Neural cell (in vitro differentiated cells): Measurements from ENCODE around the gene TSGA10IP. TPM values are rescaled to one million over a fixed set of nuclear protein-coding genes. Genes with fewer than 3 reads are reported as not detected.

Experiments
- H2AFZ ChIP-seq: fragments of 200-600, 300-800 bp; sonication (generic), shearing (Covaris generic); 2 replicates; pipeline ENCODE4 v1.6.0; 2014; ENCODE audit warnings: low read depth, mild to moderate bottlenecking, antibody characterized with exemption, low read length, moderate library complexity
- H3F3A ChIP-seq: fragments of 200-600 bp; shearing (Covaris generic); 2 replicates; pipeline ENCODE4 v1.6.1; 2016; ENCODE audit warnings: mild to moderate bottlenecking, moderate library complexity, mixed read lengths, antibody characterized with exemption, low read length; ENCODE audit not compliant: insufficient read depth, poor library complexity, severe bottlenecking
- H3K27ac ChIP-seq: fragments of 200-600, 300-800 bp; sonication (generic), shearing (Covaris generic); 2 replicates; pipeline ENCODE4 v1.5.1; 2014; ENCODE audit warnings: mild to moderate bottlenecking, low read length, moderate library complexity
- H3K27me3 ChIP-seq: fragments of 300-800, 200-600 bp; sonication (generic), shearing (Covaris generic); 2 replicates; pipeline ENCODE4 v1.6.0; 2014; ENCODE audit warnings: mild to moderate bottlenecking, low read depth, low read length, moderate library complexity; ENCODE audit not compliant: insufficient read depth
- H3K36me3 ChIP-seq: fragments of 300-800, 200-600 bp; sonication (generic), shearing (Covaris generic); 2 replicates; pipeline ENCODE4 v1.5.1; 2014; ENCODE audit warnings: mild to moderate bottlenecking, antibody characterized with exemption, low read length, moderate library complexity; ENCODE audit not compliant: insufficient read depth
- H3K4me2 ChIP-seq: fragments of 300-800, 200-600 bp; sonication (generic), shearing (Covaris generic); 2 replicates; pipeline ENCODE4 v1.6.0; 2014; ENCODE audit warnings: mild to moderate bottlenecking, low read length
- H3K4me3 ChIP-seq: fragments of 300-800, 200-600 bp; sonication (generic), shearing (Covaris generic); 2 replicates; pipeline ENCODE4 v1.5.1; 2014; ENCODE audit warnings: mild to moderate bottlenecking, low read length, moderate library complexity
- H3K79me2 ChIP-seq: fragments of 200-600 bp; shearing (Covaris generic); replicated peaks from 2 replicates; pipeline ENCODE4 v1.6.0; 2014; ENCODE audit warnings: mild to moderate bottlenecking, low read length, moderate library complexity; ENCODE audit not compliant: insufficient read depth
- H3K9ac ChIP-seq: fragments of 300-800, 200-600 bp; sonication (generic), shearing (Covaris generic); 2 replicates; pipeline ENCODE4 v1.6.1; 2016; ENCODE audit warnings: mild to moderate bottlenecking, low read length, mixed read lengths
- H3K9me2 ChIP-seq: fragments of 200-600 bp; shearing (Covaris generic); 2 replicates; pipeline ENCODE4 v1.6.1; 2016; ENCODE audit warnings: mild to moderate bottlenecking, low read length, mixed read lengths; ENCODE audit not compliant: insufficient read depth
- H3K9me3 ChIP-seq: fragments of 200-600, 300-800 bp; sonication (generic), shearing (Covaris generic); 2 replicates; pipeline ENCODE4 v1.6.1; 2016; ENCODE audit warnings: mild to moderate bottlenecking, mixed run types, low read length, moderate library complexity, mixed read lengths
- H4K20me1 ChIP-seq: fragments of 200-600 bp; shearing (Covaris generic); 2 replicates; pipeline ENCODE4 v1.6.1; 2016; ENCODE audit warnings: mild to moderate bottlenecking, mixed run types; ENCODE audit not compliant: insufficient read depth
- CTCF ChIP-seq: fragments of 450-650 bp; IDR thresholded peaks from 2 replicates; pipeline ENCODE4 v1.5.1; 2014; ENCODE audit warnings: antibody characterized with exemption, mild to moderate bottlenecking, moderate library complexity; ENCODE audit not compliant: poor library complexity, severe bottlenecking
- EP300 ChIP-seq: fragments of 450-650 bp; conservative IDR thresholded peaks from 2 replicates; pipeline ENCODE4 v1.6.1; 2014; ENCODE audit warnings: antibody characterized with exemption, mild to moderate bottlenecking, moderate library complexity; ENCODE audit not compliant: poor library complexity, severe bottlenecking
- EZH2 ChIP-seq: fragments of 200-600, 300-800 bp; shearing (Covaris generic), sonication (generic); IDR thresholded peaks from 2 replicates; pipeline ENCODE4 v1.6.1; 2014; ENCODE audit warnings: antibody characterized with exemption, low read length, borderline replicate concordance, mild to moderate bottlenecking; ENCODE audit not compliant: insufficient read depth, poor library complexity, severe bottlenecking
- MXI1 ChIP-seq: fragments of 450-650 bp; conservative IDR thresholded peaks from 2 replicates; pipeline ENCODE4 v1.6.1; 2014; ENCODE audit warnings: antibody characterized with exemption, mild to moderate bottlenecking; ENCODE audit not compliant: poor library complexity, severe bottlenecking
- POLR2AphosphoS5 ChIP-seq: IDR thresholded peaks from 2 replicates; pipeline ENCODE4 v1.6.1; 2012
- RAD21 ChIP-seq: fragments of 450-650 bp; conservative IDR thresholded peaks from 2 replicates; pipeline ENCODE4 v1.6.1; 2014; ENCODE audit warnings: antibody characterized with exemption, mild to moderate bottlenecking, moderate library complexity
- REST ChIP-seq: IDR thresholded peaks from 2 replicates; pipeline ENCODE4 v1.6.1; 2012; ENCODE audit warnings: borderline replicate concordance
- SMC3 ChIP-seq: fragments of 450-650 bp; conservative IDR thresholded peaks from 2 replicates; pipeline ENCODE4 v1.6.1; 2014; ENCODE audit warnings: antibody characterized with exemption, mild to moderate bottlenecking, moderate library complexity; ENCODE audit not compliant: poor library complexity
- TAF1 ChIP-seq: IDR thresholded peaks from 2 replicates; pipeline ENCODE4 v1.6.1; 2012; ENCODE audit warnings: low read depth
- polyA plus RNA-seq: library from polyadenylated mRNA; depleted of rRNA; stranded (reverse); fragments of >200 nt; gene quantifications from 2 replicates; pipeline ENCODE4 v1.2.3, GENCODE V29; 2014

Gene TSGA10IP
- polyA plus RNA-seq, 1 donor from 2014 or later, result 0.53 TPM

- no peaks in the 10 kb centered on the region for H3K79me2 ChIP-seq
- no peaks in the 10 kb centered on the region for H3K27me3 ChIP-seq
- H3K9me2 ChIP-seq, result no peaks in the 10 kb centered on the region
- H3F3A ChIP-seq, result no peaks in the 10 kb centered on the region
- no peaks in the 10 kb centered on the region for H4K20me1 ChIP-seq
- no peak overlapping the region for H3K27ac ChIP-seq
- no peaks in the 10 kb centered on the region for H3K36me3 ChIP-seq
- H3K4me2 ChIP-seq, result no peak overlapping the region
- no peak overlapping the region for H2AFZ ChIP-seq
- no peak overlapping the region for H3K9ac ChIP-seq
- H3K4me3 ChIP-seq, result no peak overlapping the region
- H3K9me3 ChIP-seq, result no peaks in the 10 kb centered on the region
- TF ChIP-seq SMC3, result no peak
- TF ChIP-seq EP300, result no peak
- no peak for TF ChIP-seq EZH2
- TF ChIP-seq CTCF, result no peak
- TF ChIP-seq TAF1, result no peak
- no peak for TF ChIP-seq MXI1
- no peak for TF ChIP-seq POLR2AphosphoS5
- no peak for TF ChIP-seq RAD21
- no peak for TF ChIP-seq REST
Measured at GRCh38 chr11:65937766-65938165, 7.5 kb upstream of the TSGA10IP start.

- Histone ChIP-seq H3K9me2 (no peaks in the 10 kb centered on the region), H3F3A (no peaks in the 10 kb centered on the region), H3K27ac (no peak overlapping the region), H3K9ac (no peak overlapping the region), H2AFZ (no peak overlapping the region), H3K4me3 (no peak overlapping the region), H3K36me3 (no peaks in the 10 kb centered on the region), H3K9me3 (no peaks in the 10 kb centered on the region), H3K27me3 (no peaks in the 10 kb centered on the region), H3K79me2 (no peaks in the 10 kb centered on the region), H4K20me1 (no peaks in the 10 kb centered on the region), H3K4me2 (no peak overlapping the region)
- TF ChIP-seq SMC3, result no peak
Measured at GRCh38 chr11:65941720-65942310, 3.5 kb upstream of the TSGA10IP start.

- H2AFZ ChIP-seq, result no peak overlapping the region
- H3K27me3 ChIP-seq, result no peaks in the 10 kb centered on the region
Measured at GRCh38 chr11:65942531-65942930, 2.7 kb upstream of the TSGA10IP start.

More at GRCh38 chr11:65942531-65942930, 2.7 kb upstream of the TSGA10IP start:
- Histone ChIP-seq H3K4me3 (no peak overlapping the region), H3K36me3 (no peaks in the 10 kb centered on the region), H3K79me2 (no peaks in the 10 kb centered on the region), H4K20me1 (no peaks in the 10 kb centered on the region), H3K4me2 (no peak overlapping the region), H3K9ac (no peak overlapping the region), H3K9me3 (no peaks in the 10 kb centered on the region), H3F3A (no peaks in the 10 kb centered on the region), H3K27ac (no peak overlapping the region), H3K9me2 (no peaks in the 10 kb centered on the region)
- TF ChIP-seq MXI1, result no peak
